ENCODE measurements around the gene H3-3A. TPM values are rescaled to one million over a fixed set of nuclear protein-coding genes. Genes with fewer than 3 reads are reported as not detected.

Gene H3-3A
- total RNA-seq, 4 donors from 2014 or later, result 261 to 572 (median 348) TPM

GRCh38 chr1:226033582-226033981 lies 28.9 kb upstream of the H3-3A start:
- peak overlapping the region; percentile 53 to 57 for H3K27ac ChIP-seq
- intact Hi-C loops (cut with DNase I; ENCODE audit: low total_unique reads), result no loop called here
- TF ChIP-seq CTCF (IDR thresholded peaks at IDR 0.05) (no peak), POLR2A (IDR thresholded peaks at IDR 0.05) (no peak)

DNA sequence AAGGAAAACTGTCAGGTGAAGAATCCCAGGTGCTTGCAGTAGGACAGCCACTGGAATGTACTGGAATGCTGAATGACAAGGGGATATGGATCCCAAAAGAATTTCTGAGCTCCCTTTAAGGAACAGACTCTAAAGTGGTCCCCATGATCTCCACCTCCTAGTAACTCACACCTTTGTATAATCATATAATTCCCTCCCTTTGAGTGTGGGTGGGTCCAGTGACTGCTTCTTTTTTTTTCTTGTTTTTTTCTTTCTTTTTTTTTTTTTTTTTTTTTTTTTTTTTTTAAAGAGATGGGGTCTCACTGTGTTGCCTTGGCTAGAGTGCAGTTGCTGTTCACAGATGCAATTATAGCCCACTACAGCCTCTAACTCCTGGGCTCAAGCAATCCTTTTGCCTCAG lies 28.5 kb upstream of the H3-3A start:
- intact Hi-C loops (cut with DNase I; ENCODE audit: low total_unique reads), result no loop called here
- no peaks in the 10 kb centered on the region for H3K36me3 ChIP-seq
- H3K27me3 ChIP-seq, result no peaks in the 10 kb centered on the region
- TF ChIP-seq POLR2A (IDR thresholded peaks at IDR 0.05) (no peak), CTCF (IDR thresholded peaks at IDR 0.05) (no peak)
- no peaks in the 10 kb centered on the region for H3K4me1 ChIP-seq
- peak overlapping the region; percentile 53 to 57 for H3K27ac ChIP-seq
- no peaks in the 10 kb centered on the region for H3K9me3 ChIP-seq
- DNase-seq, result no peak
- no peak overlapping the region for H3K4me3 ChIP-seq

More at GRCh38 chr1:226033582-226033981, 28.9 kb upstream of the H3-3A start:
- Histone ChIP-seq H3K36me3 (no peaks in the 10 kb centered on the region), H3K4me3 (no peak overlapping the region), H3K4me1 (no peaks in the 10 kb centered on the region), H3K27me3 (no peaks in the 10 kb centered on the region), H3K9me3 (no peaks in the 10 kb centered on the region)
- no peak for DNase-seq

DNA sequence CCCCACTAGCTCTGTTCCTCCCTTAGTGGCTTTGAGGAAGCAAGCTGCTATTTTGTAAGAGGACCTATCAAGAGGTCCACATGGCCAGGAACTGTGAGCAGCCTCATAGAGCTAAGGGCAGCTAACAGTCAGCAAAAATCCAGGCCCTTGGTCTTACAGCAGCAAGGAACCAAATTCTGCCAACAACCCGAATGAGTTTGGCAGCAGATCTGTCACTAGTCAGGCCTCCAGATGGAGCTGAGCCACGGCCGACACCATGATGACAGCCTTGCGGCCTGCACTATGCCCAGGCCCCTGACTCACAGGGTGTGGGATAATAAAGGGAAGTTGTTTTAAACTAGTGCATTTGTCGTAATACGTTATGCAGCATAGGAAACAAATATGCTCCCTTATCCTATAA lies 28.0 kb upstream of the H3-3A start:
- no peaks in the 10 kb centered on the region for H3K36me3 ChIP-seq
- intact Hi-C loops (cut with DNase I; ENCODE audit: low total_unique reads), result no loop called here
- H3K27ac ChIP-seq, result peak overlapping the region; percentile 53 to 57
- no peaks in the 10 kb centered on the region for H3K4me1 ChIP-seq
- H3K4me3 ChIP-seq, result no peak overlapping the region
- DNase-seq, result peak; percentile 68 to 74
- no peak for TF ChIP-seq POLR2A (IDR thresholded peaks at IDR 0.05)
- H3K27me3 ChIP-seq, result no peaks in the 10 kb centered on the region
- no peaks in the 10 kb centered on the region for H3K9me3 ChIP-seq

GRCh38 chr1:226035915-226036314 lies 26.6 kb upstream of the H3-3A start:
- TF ChIP-seq POLR2A (IDR thresholded peaks at IDR 0.05) (no peak), CTCF (IDR thresholded peaks at IDR 0.05) (no peak)
- intact Hi-C loops (cut with DNase I; ENCODE audit: low total_unique reads), result no loop called here
- H3K4me1 ChIP-seq, result no peaks in the 10 kb centered on the region
- no peaks in the 10 kb centered on the region for H3K36me3 ChIP-seq
- H3K27me3 ChIP-seq, result no peaks in the 10 kb centered on the region
- no peak for DNase-seq
- H3K4me3 ChIP-seq, result no peak overlapping the region
- no peaks in the 10 kb centered on the region for H3K9me3 ChIP-seq
- H3K27ac ChIP-seq, result no peak overlapping the region

DNA sequence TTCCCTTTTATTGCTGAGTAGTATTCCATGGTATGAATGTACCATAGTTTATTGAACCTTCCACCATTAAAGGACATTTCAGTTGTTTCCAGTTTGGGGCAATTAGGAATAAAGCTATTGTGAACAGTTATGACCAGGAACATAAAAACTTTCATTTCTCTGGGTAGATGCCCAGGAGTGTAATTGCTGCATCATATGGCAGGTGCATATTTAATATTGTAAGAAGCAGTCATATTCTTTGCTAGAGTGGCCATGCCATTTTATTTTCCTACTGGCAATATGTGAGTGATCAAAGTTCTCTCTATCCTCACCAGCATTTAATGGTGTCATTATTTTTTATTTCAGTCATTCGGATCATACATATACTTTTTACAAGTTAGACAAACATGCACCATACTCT lies 23.9 kb upstream of the H3-3A start:
- no peak overlapping the region for H3K27ac ChIP-seq
- H3K36me3 ChIP-seq, result no peaks in the 10 kb centered on the region
- H3K9me3 ChIP-seq, result no peaks in the 10 kb centered on the region
- H3K4me1 ChIP-seq, result no peaks in the 10 kb centered on the region
- intact Hi-C loops (cut with DNase I; ENCODE audit: low total_unique reads), result no loop called here
- DNase-seq, result no peak
- TF ChIP-seq POLR2A (IDR thresholded peaks at IDR 0.05), result no peak
- H3K4me3 ChIP-seq, result no peak overlapping the region
- no peaks in the 10 kb centered on the region for H3K27me3 ChIP-seq

DNA sequence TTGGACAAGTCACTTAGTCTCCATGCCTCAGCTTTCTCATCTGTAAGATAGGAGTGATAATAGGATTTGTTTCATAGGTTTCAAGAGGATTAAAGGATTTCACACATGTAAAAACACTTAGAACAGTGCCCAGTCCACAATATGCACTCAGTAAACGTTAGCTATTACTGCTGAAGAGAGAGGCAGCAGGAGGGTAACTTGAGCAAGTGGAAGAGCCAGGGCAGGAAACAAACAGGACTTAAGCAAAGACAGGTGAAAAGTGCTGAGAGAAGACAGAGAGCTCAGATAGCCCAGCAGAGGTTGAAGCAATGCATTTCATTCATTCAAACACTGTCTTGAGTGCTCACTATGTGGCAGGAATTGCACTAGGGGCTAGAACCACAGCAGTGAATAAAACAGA lies 21.1 kb upstream of the H3-3A start:
- Histone ChIP-seq H3K4me1 (no peaks in the 10 kb centered on the region), H3K36me3 (no peaks in the 10 kb centered on the region), H3K4me3 (no peak overlapping the region), H3K9me3 (no peaks in the 10 kb centered on the region), H3K27me3 (no peaks in the 10 kb centered on the region), H3K27ac (no peak overlapping the region)
- DNase-seq, result no peak
- intact Hi-C loops (cut with DNase I; ENCODE audit: low total_unique reads), result no loop called here
- TF ChIP-seq CTCF (IDR thresholded peaks at IDR 0.05) (no peak), POLR2A (IDR thresholded peaks at IDR 0.05) (no peak)

Measured in uterus (tissue), 4 donors.